K562 (cell line): Measurements from ENCODE around the gene PFKP. TPM values are rescaled to one million over a fixed set of nuclear protein-coding genes. Genes with fewer than 3 reads are reported as not detected.

Experiments
- ATAC-seq: fragments of 200-7000 bp; cut with Tn5 transposase; 3 replicates; pipeline ENCODE4 v1.9.1; 2020; ENCODE audit warnings: moderate library complexity
- BruUV-seq: library from RNA; stranded (reverse); fragments of 400-500 nt; replicated peaks from 2 replicates; lab custom pipeline; 2021; lab: Mats Ljungman, UMichigan
- CTCF ChIA-PET: fragments of 300-600 bp; formaldehyde crosslinking; extraction: SDS; loops from one replicate; lab custom pipeline; 2021; ENCODE audit warnings: low intra/inter-chr PET ratio; lab: Yijun Ruan, JAX
- POLR2A ChIA-PET: fragments of 300-600, 350-650 bp; sonication (Branson Sonifier 250); formaldehyde crosslinking; extraction: SDS; loops from one replicate; lab custom pipeline; 2021; ENCODE audit warnings: antibody characterized with exemption, inconsistent platforms; lab: Yijun Ruan, JAX
- DNase-seq, 4 experiments: peaks; one replicate each; pipeline versions ENCODE4 v3.0.0 to v3.0.0-alpha.2; 2011 to 2018; ENCODE audit warnings: low spot score in 3 of 4, mixed read lengths in 3 of 4; ENCODE audit errors: extremely low read depth in 1 of 4
- FAIRE-seq: peaks from 2 replicates; lab custom pipeline; 2011; peaks lifted over from hg19 to GRCh38; lab: Jason Lieb, UNC
- H2AFZ ChIP-seq: 2 replicates; pipeline ENCODE4 v1.6.0; 2011; ENCODE audit warnings: low read depth, low read length, control low read depth, inconsistent platforms
- H3K27ac ChIP-seq: fragments of 200-600 bp; 3 replicates; pipeline ENCODE4 v1.8.0; 2011; ENCODE audit warnings: low read depth, mild to moderate bottlenecking, control low read depth, inconsistent platforms, low read length, moderate library complexity, mixed read lengths; ENCODE audit errors: extremely low read depth
- H3K27me3 ChIP-seq, 2 experiments: fragments of 300-600 bp in 1 of 2; 2 replicates in 1 of 2; 3 replicates in 1 of 2; pipeline versions ENCODE4 v1.6.0 to v1.8.0; 2011; ENCODE audit warnings: inconsistent platforms in 2 of 2, low read length in 2 of 2, mild to moderate bottlenecking in 1 of 2, mixed read lengths in 1 of 2, moderate library complexity in 1 of 2; ENCODE audit not compliant: control insufficient read depth in 2 of 2, insufficient read depth in 2 of 2
- H3K36me3 ChIP-seq: fragments of 300-600 bp; 3 replicates; pipeline ENCODE4 v1.8.0; 2011; ENCODE audit warnings: mild to moderate bottlenecking, low read length, inconsistent platforms; ENCODE audit not compliant: control insufficient read depth, insufficient read depth
- H3K4me1 ChIP-seq, 2 experiments: fragments of 200-600 bp in 1 of 2; replicated peaks in 1 of 2; 2 replicates in 1 of 2; 3 replicates in 1 of 2; pipeline versions ENCODE4 v1.5.1 to v1.8.0; 2011; ENCODE audit warnings: inconsistent platforms in 2 of 2, low read length in 2 of 2, mild to moderate bottlenecking in 1 of 2, mixed read lengths in 1 of 2, moderate library complexity in 1 of 2; ENCODE audit not compliant: control insufficient read depth in 2 of 2, insufficient read depth in 2 of 2
- H3K4me2 ChIP-seq: 2 replicates; pipeline ENCODE4 v1.6.1; 2011; ENCODE audit warnings: low read length, control low read depth, inconsistent platforms, mixed read lengths; ENCODE audit not compliant: insufficient read depth
- H3K4me3 ChIP-seq: fragments of 200-600 bp; sonication (generic), shearing (Covaris generic); 2 replicates; pipeline ENCODE4 v1.5.1; 2016; ENCODE audit warnings: control low read depth, inconsistent platforms
- H3K79me2 ChIP-seq: fragments of 200-600 bp; 3 replicates; pipeline ENCODE4 v1.8.0; 2011; ENCODE audit warnings: low read length, inconsistent platforms; ENCODE audit not compliant: control insufficient read depth, insufficient read depth
- H3K9ac ChIP-seq, 2 experiments: 2 replicates each; pipeline versions ENCODE4 v1.6.0 to v1.6.1; 2011; ENCODE audit warnings: low read depth in 2 of 2, low read length in 2 of 2, control low read depth in 1 of 2, inconsistent platforms in 1 of 2, mild to moderate bottlenecking in 1 of 2, mixed read lengths in 1 of 2; ENCODE audit not compliant: insufficient read depth in 1 of 2
- H3K9me1 ChIP-seq: one replicate; pipeline ENCODE4 v1.6.0; 2011; ENCODE audit warnings: inconsistent platforms, mild to moderate bottlenecking, low read length, moderate library complexity; ENCODE audit not compliant: control insufficient read depth, insufficient read depth
- H3K9me3 ChIP-seq: replicated peaks from 2 replicates; pipeline ENCODE4 v1.5.1; 2011; ENCODE audit warnings: low read depth, low read length, inconsistent platforms; ENCODE audit not compliant: control insufficient read depth, insufficient read depth
- H4K20me1 ChIP-seq: replicated peaks from 2 replicates; pipeline ENCODE4 v1.6.1; 2011; ENCODE audit warnings: low read length, inconsistent platforms, mixed read lengths; ENCODE audit not compliant: control insufficient read depth, insufficient read depth
- AFF1 ChIP-seq, 2 experiments: fragments of 450-650 bp; IDR thresholded peaks; 2 replicates each; pipeline ENCODE4 v1.6.1; 2018; ENCODE audit warnings: mild to moderate bottlenecking in 2 of 2, low read depth in 1 of 2; ENCODE audit not compliant: partially characterized antibody in 2 of 2
- CCNT2 ChIP-seq: IDR thresholded peaks from 2 replicates; pipeline ENCODE4 v1.6.1; 2011; ENCODE audit warnings: borderline replicate concordance, low read depth, mild to moderate bottlenecking, moderate library complexity, mixed read lengths, low read length; ENCODE audit not compliant: insufficient read length; ENCODE audit errors: extremely low read depth
- POLR2G ChIP-seq: fragments of 200-400 bp; formaldehyde crosslinking; IDR thresholded peaks from 2 replicates; pipeline ENCODE4 v1.6.1; 2017; ENCODE audit warnings: low read depth, mild to moderate bottlenecking, antibody characterized with exemption, low read length, moderate library complexity
- WGBS: fragments of 100-300 bp; shearing (Covaris generic); methylation state at CpG from one replicate; pipeline ENCODE4 v1.1.6; 2016; ENCODE audit warnings: low coverage, mixed read lengths; ENCODE audit not compliant: insufficient coverage; ENCODE audit errors: missing lambda C conversion rate; 5-methylcytosine and 5-hydroxymethylcytosine counted together
- in situ Hi-C: fragments of 300-500 bp; cut with MboI; formaldehyde crosslinking; loops from 4 replicates; pipeline ENCODE4 v1.15.0; 2018; ENCODE audit warnings: inconsistent platforms, mixed read lengths
- intact Hi-C: fragments of 100-400 bp; cut with micrococcal nuclease; formaldehyde crosslinking; loops from 2 replicates; pipeline ENCODE4 v1.14.2; 2022
- polyA plus RNA-seq, 8 experiments: library from polyadenylated mRNA; depleted of rRNA in 4 of 8; stranded (reverse) in 5 of 8; unstranded in 3 of 8; fragments of >200 nt; fragmentation: Nextera tagmentation in 2 of 8; fragmentation: Illumina TruSeq in 1 of 8; extraction: Ambion mirVana in 2 of 8; extraction: Trizol in 1 of 8; gene quantifications; 2 replicates each; pipeline versions ENCODE4 v1.2.1 to v1.2.3, GENCODE V29; 2011 to 2014; ENCODE audit warnings: inconsistent platforms in 1 of 8, missing spikeins in 1 of 8
- total RNA-seq, 7 experiments: library from RNA; depleted of rRNA in 6 of 7; stranded (reverse); fragments of >200 nt in 6 of 7; fragmentation: Illumina TruSeq in 2 of 7; extraction: Trizol in 2 of 7; gene quantifications; 2 replicates each; pipeline versions ENCODE4 v1.2.1 to v1.2.3, GENCODE V29; 2011 to 2021; ENCODE audit warnings: low replicate concordance in 1 of 7
- TF ChIP-seq, protein P1 (sequence below): sonication (generic); formaldehyde crosslinking; IDR thresholded peaks from 2 replicates; pipeline ENCODE4 v1.8.0; 2023; ENCODE audit warnings: missing genetic modification reagents, mild to moderate bottlenecking, borderline replicate concordance

The PFKP gene
- total and polyA plus RNA-seq, 9 of the 15 experiments (the other 6 are each of a cell fraction or from before 2014, with no cell fraction given): 23.5 to 116 (median 62.1) TPM

DNA sequence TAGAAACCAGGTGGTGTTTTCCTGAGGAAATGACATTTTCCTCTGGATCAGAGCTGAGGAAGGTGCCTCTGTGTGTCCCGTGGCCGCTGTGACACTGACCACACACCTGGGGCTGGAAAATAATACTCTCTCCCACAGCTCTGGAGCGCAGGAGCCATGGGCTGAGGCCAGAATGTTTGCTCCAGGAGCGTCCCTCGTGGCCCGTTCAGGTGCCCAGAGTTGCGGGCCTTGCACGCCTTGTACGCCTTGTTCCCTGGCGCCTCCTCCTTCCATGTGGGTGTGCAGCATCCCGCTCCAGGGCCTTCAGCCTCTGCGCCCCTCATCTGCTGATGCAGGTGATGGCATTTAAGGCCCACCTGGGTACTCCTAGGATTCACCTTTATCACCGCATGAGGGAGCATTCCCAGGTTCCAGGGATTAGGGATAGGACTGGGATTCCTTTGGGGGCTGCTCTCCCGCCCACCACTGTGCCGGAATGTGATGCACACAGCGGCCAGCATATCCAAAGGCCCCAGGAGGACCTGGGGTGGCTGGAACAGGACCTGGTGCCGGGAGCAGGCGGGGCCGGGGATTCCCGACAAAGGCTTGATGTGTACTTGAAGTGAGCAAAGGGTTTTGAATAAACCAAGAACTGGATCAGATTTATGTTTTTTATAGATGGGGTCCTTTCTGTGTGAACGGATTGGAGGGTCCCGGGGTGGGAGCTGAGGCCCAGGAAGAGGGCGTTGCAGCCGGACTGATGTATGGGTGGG is 61.2 kb downstream of the PFKP start:
- TF ChIP-seq POLR2G (peak; percentile 59), CCNT2 (no peak), AFF1 (IDR thresholded peaks at IDR 0.05; ENCODE audit: low read depth in 1 of 2, partially characterized antibody in 2 of 2) (no peak)
- TF ChIP-seq, protein P1, sequence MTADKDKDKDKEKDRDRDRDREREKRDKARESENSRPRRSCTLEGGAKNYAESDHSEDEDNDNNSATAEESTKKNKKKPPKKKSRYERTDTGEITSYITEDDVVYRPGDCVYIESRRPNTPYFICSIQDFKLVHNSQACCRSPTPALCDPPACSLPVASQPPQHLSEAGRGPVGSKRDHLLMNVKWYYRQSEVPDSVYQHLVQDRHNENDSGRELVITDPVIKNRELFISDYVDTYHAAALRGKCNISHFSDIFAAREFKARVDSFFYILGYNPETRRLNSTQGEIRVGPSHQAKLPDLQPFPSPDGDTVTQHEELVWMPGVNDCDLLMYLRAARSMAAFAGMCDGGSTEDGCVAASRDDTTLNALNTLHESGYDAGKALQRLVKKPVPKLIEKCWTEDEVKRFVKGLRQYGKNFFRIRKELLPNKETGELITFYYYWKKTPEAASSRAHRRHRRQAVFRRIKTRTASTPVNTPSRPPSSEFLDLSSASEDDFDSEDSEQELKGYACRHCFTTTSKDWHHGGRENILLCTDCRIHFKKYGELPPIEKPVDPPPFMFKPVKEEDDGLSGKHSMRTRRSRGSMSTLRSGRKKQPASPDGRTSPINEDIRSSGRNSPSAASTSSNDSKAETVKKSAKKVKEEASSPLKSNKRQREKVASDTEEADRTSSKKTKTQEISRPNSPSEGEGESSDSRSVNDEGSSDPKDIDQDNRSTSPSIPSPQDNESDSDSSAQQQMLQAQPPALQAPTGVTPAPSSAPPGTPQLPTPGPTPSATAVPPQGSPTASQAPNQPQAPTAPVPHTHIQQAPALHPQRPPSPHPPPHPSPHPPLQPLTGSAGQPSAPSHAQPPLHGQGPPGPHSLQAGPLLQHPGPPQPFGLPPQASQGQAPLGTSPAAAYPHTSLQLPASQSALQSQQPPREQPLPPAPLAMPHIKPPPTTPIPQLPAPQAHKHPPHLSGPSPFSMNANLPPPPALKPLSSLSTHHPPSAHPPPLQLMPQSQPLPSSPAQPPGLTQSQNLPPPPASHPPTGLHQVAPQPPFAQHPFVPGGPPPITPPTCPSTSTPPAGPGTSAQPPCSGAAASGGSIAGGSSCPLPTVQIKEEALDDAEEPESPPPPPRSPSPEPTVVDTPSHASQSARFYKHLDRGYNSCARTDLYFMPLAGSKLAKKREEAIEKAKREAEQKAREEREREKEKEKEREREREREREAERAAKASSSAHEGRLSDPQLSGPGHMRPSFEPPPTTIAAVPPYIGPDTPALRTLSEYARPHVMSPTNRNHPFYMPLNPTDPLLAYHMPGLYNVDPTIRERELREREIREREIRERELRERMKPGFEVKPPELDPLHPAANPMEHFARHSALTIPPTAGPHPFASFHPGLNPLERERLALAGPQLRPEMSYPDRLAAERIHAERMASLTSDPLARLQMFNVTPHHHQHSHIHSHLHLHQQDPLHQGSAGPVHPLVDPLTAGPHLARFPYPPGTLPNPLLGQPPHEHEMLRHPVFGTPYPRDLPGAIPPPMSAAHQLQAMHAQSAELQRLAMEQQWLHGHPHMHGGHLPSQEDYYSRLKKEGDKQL (CRISPR knock-in tag): no peak
- H3K4me3 ChIP-seq: no peak overlapping the region
- FAIRE-seq (no peak), ATAC-seq (no peak), DNase-seq (no peak)
- H4K20me1 ChIP-seq: no peaks in the 10 kb centered on the region
- no peak overlapping the region for H3K27ac ChIP-seq
- WGBS: 90% methylated on average over 20 of the region's 24 CpGs
- ChIA-PET CTCF (no interaction called here), POLR2A (interaction anchor here (0.9 kb wide), 1 partner anchor 12 kb away, joined by 3 read pairs; no protein-coding TSS in a partner anchor)
- no peak overlapping the region for H3K4me2 ChIP-seq
- peaks cover 90% of the 10 kb centered on the region for H3K36me3 ChIP-seq
- H2AFZ ChIP-seq: no peak overlapping the region
- in situ Hi-C loops (no loop called here), intact Hi-C loops (no loop called here)
- no peak overlapping the region for H3K9ac ChIP-seq
- BruUV-seq: no TSS peak
- H3K27me3 ChIP-seq: no peaks in the 10 kb centered on the region
- H3K9me3 ChIP-seq: no peaks in the 10 kb centered on the region
- H3K4me1 ChIP-seq: peaks cover 0 to 13% of the 10 kb centered on the region in 2 experiments; a peak in 1 of 5 replicates
- H3K9me1 ChIP-seq: no peaks in the 10 kb centered on the region
- H3K79me2 ChIP-seq: no peaks in the 10 kb centered on the region
